Measurements from ENCODE around the gene FNTB.

FNTB gene

DNA sequence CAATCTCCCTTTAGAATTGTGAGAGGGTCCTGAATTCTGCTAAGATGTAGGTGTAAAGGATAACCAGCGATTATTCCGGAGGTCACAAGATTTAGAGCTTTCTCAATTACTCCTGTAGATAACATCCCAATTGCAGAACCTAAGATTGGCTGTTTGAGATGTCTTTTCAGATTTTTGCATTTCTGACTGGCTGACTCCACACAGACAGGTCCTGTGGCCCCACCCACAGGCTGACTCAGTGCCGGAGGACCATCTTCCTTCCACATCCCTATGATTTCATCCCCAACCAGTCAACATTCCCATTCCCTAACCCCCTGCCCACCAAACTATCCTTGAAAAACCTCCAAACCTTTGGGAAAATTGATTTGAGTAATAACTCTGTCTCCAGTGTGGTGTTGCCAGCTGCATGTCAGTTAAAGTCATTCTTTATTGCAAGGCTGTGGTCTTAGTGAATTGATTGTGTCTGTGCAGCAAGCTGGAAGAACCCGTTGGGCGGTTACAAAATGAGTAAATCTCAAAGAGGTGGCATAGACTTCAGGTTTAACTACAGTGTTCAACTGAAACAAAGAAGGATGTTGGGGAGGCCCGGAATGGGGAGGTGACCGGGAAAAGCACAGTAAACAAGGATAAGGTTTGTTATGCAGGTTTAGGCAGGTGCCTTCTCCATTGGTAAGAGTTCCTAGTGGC, 10.6 kb downstream of the FNTB start:
- no peak overlapping the region for H3K4me3 ChIP-seq (replicated peaks; ENCODE audit: insufficient read depth, low read length)
- TF ChIP-seq SPI1 (IDR thresholded peaks at IDR 0.05; ENCODE audit: borderline replicate concordance, low read depth) (no peak), POLR2AphosphoS5 (IDR thresholded peaks at IDR 0.05; ENCODE audit: low read depth) (no peak), GABPA (IDR thresholded peaks at IDR 0.05; ENCODE audit: low read depth) (no peak)
- TF ChIP-seq, protein P1, sequence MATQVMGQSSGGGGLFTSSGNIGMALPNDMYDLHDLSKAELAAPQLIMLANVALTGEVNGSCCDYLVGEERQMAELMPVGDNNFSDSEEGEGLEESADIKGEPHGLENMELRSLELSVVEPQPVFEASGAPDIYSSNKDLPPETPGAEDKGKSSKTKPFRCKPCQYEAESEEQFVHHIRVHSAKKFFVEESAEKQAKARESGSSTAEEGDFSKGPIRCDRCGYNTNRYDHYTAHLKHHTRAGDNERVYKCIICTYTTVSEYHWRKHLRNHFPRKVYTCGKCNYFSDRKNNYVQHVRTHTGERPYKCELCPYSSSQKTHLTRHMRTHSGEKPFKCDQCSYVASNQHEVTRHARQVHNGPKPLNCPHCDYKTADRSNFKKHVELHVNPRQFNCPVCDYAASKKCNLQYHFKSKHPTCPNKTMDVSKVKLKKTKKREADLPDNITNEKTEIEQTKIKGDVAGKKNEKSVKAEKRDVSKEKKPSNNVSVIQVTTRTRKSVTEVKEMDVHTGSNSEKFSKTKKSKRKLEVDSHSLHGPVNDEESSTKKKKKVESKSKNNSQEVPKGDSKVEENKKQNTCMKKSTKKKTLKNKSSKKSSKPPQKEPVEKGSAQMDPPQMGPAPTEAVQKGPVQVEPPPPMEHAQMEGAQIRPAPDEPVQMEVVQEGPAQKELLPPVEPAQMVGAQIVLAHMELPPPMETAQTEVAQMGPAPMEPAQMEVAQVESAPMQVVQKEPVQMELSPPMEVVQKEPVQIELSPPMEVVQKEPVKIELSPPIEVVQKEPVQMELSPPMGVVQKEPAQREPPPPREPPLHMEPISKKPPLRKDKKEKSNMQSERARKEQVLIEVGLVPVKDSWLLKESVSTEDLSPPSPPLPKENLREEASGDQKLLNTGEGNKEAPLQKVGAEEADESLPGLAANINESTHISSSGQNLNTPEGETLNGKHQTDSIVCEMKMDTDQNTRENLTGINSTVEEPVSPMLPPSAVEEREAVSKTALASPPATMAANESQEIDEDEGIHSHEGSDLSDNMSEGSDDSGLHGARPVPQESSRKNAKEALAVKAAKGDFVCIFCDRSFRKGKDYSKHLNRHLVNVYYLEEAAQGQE (IDR thresholded peaks at IDR 0.05; ENCODE audit: insufficient replicate concordance, low read depth) = no peak
- TF ChIP-seq, protein P2, sequence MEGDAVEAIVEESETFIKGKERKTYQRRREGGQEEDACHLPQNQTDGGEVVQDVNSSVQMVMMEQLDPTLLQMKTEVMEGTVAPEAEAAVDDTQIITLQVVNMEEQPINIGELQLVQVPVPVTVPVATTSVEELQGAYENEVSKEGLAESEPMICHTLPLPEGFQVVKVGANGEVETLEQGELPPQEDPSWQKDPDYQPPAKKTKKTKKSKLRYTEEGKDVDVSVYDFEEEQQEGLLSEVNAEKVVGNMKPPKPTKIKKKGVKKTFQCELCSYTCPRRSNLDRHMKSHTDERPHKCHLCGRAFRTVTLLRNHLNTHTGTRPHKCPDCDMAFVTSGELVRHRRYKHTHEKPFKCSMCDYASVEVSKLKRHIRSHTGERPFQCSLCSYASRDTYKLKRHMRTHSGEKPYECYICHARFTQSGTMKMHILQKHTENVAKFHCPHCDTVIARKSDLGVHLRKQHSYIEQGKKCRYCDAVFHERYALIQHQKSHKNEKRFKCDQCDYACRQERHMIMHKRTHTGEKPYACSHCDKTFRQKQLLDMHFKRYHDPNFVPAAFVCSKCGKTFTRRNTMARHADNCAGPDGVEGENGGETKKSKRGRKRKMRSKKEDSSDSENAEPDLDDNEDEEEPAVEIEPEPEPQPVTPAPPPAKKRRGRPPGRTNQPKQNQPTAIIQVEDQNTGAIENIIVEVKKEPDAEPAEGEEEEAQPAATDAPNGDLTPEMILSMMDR (IDR thresholded peaks at IDR 0.05; ENCODE audit: insufficient read depth, low read length) = no peak
- DNase-seq (ENCODE audit: low read depth in 1 of 2, low spot score in 1 of 2) = no peak
- no peaks in the 10 kb centered on the region for H3K27me3 ChIP-seq (ENCODE audit: insufficient read depth, poor library complexity, severe bottlenecking)
- H3K27ac ChIP-seq (replicated peaks) = no peak overlapping the region

DNA sequence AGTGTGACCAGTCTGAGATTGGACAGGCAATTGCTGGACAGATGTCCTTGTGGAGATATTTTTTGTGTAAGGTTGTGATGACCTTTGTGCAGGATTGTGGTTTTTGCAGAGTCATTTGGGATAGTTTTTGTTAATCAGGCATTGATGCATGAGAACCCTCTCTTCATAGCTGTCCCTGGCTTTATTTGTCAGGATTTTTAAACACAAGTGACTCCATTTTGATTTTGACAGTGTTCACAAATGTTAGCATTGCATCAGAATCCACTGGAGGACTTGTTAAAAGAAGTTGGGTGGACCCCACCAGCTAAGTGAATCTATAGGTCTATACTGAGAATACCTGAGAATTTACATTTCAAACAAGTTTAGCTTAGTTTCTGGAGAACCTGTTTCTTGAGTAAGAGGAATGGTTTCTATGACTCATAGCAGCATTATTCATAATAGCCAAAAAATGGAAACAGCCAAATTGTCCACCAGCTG, 11.8 kb downstream of the FNTB start:
- H3K27ac ChIP-seq (replicated peaks) = no peak overlapping the region
- TF ChIP-seq SPI1 (IDR thresholded peaks at IDR 0.05; ENCODE audit: borderline replicate concordance, low read depth) (no peak), POLR2AphosphoS5 (IDR thresholded peaks at IDR 0.05; ENCODE audit: low read depth) (no peak), GABPA (IDR thresholded peaks at IDR 0.05; ENCODE audit: low read depth) (no peak)
- TF ChIP-seq, protein P1 (IDR thresholded peaks at IDR 0.05; ENCODE audit: insufficient replicate concordance, low read depth) = no peak
- TF ChIP-seq, protein P2 (IDR thresholded peaks at IDR 0.05; ENCODE audit: insufficient read depth, low read length) = no peak
- no peak for DNase-seq (ENCODE audit: low read depth in 1 of 2, low spot score in 1 of 2)
- H3K27me3 ChIP-seq (ENCODE audit: insufficient read depth, poor library complexity, severe bottlenecking) = no peaks in the 10 kb centered on the region
- H3K4me3 ChIP-seq (replicated peaks; ENCODE audit: insufficient read depth, low read length) = no peak overlapping the region

DNA sequence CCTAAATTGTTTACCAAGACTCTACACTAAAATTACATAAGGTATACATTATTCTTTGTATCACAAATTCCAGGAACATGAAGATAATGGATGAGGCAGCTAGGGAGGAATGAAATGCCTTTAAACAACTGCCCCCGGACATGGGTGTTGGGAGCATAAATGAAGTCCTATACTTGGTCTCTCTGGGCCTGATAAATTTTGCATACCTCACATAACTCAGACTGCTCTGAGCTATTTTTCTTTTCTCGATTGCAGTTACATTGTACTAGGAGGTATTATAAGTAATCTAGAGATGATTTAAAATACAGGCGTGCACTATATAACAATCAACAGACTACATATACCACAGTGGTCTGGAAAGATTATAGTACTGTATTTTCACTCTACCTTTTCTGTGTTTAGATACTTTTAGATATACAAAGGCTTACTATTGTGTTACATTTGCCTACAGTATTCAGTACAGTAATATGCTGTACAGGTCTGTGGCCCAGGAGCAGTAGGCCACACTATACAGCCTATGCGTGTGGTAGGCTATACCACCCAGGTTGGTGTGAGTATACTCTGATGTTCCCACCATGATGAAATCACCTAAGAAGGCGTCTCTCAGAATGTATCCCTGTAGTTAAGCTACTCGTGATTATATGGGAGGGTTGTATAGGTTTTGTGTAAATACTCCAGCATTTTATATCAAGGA, 14.3 kb downstream of the FNTB start:
- no peak for DNase-seq (ENCODE audit: low read depth in 1 of 2, low spot score in 1 of 2)
- TF ChIP-seq GABPA (IDR thresholded peaks at IDR 0.05; ENCODE audit: low read depth) = no peak
- TF ChIP-seq, protein P2 (IDR thresholded peaks at IDR 0.05; ENCODE audit: insufficient read depth, low read length) = no peak
- TF ChIP-seq, protein P1 (IDR thresholded peaks at IDR 0.05; ENCODE audit: insufficient replicate concordance, low read depth) = no peak
- no peak for TF ChIP-seq SPI1 (IDR thresholded peaks at IDR 0.05; ENCODE audit: borderline replicate concordance, low read depth)
- no peak for TF ChIP-seq POLR2AphosphoS5 (IDR thresholded peaks at IDR 0.05; ENCODE audit: low read depth)
- Histone ChIP-seq H3K4me3 (replicated peaks; ENCODE audit: insufficient read depth, low read length) (no peak overlapping the region), H3K27me3 (ENCODE audit: insufficient read depth, poor library complexity, severe bottlenecking) (no peaks in the 10 kb centered on the region), H3K27ac (replicated peaks) (no peak overlapping the region)

All from HL-60 (cell line).